K562 (cell line): ENCODE measurements around the gene LYRM1. TPM values are rescaled to one million over a fixed set of nuclear protein-coding genes. Genes with fewer than 3 reads are reported as not detected.

ENCODE experiments used
- ATAC-seq: fragments of 200-7000 bp; cut with Tn5 transposase; 3 replicates; pipeline ENCODE4 v1.9.1; 2020; ENCODE audit warnings: moderate library complexity
- BruUV-seq: library from RNA; stranded (reverse); fragments of 400-500 nt; replicated peaks from 2 replicates; lab custom pipeline; 2021; lab: Mats Ljungman, UMichigan
- CTCF ChIA-PET: fragments of 300-600 bp; formaldehyde crosslinking; extraction: SDS; loops from one replicate; lab custom pipeline; 2021; ENCODE audit warnings: low intra/inter-chr PET ratio; lab: Yijun Ruan, JAX
- POLR2A ChIA-PET: fragments of 300-600, 350-650 bp; sonication (Branson Sonifier 250); formaldehyde crosslinking; extraction: SDS; loops from one replicate; lab custom pipeline; 2021; ENCODE audit warnings: antibody characterized with exemption, inconsistent platforms; lab: Yijun Ruan, JAX
- DNase-seq, 4 experiments: peaks; one replicate each; pipeline versions ENCODE4 v3.0.0 to v3.0.0-alpha.2; 2011 to 2018; ENCODE audit warnings: low spot score in 3 of 4, mixed read lengths in 3 of 4; ENCODE audit errors: extremely low read depth in 1 of 4
- FAIRE-seq: peaks from 2 replicates; lab custom pipeline; 2011; peaks lifted over from hg19 to GRCh38; lab: Jason Lieb, UNC
- H2AFZ ChIP-seq: 2 replicates; pipeline ENCODE4 v1.6.0; 2011; ENCODE audit warnings: low read depth, low read length, control low read depth, inconsistent platforms
- H3K27ac ChIP-seq: fragments of 200-600 bp; 3 replicates; pipeline ENCODE4 v1.8.0; 2011; ENCODE audit warnings: low read depth, mild to moderate bottlenecking, control low read depth, inconsistent platforms, low read length, moderate library complexity, mixed read lengths; ENCODE audit errors: extremely low read depth
- H3K27me3 ChIP-seq, 2 experiments: fragments of 300-600 bp in 1 of 2; 2 replicates in 1 of 2; 3 replicates in 1 of 2; pipeline versions ENCODE4 v1.6.0 to v1.8.0; 2011; ENCODE audit warnings: inconsistent platforms in 2 of 2, low read length in 2 of 2, mild to moderate bottlenecking in 1 of 2, mixed read lengths in 1 of 2, moderate library complexity in 1 of 2; ENCODE audit not compliant: control insufficient read depth in 2 of 2, insufficient read depth in 2 of 2
- H3K36me3 ChIP-seq: fragments of 300-600 bp; 3 replicates; pipeline ENCODE4 v1.8.0; 2011; ENCODE audit warnings: mild to moderate bottlenecking, low read length, inconsistent platforms; ENCODE audit not compliant: control insufficient read depth, insufficient read depth
- H3K4me1 ChIP-seq, 2 experiments: fragments of 200-600 bp in 1 of 2; replicated peaks in 1 of 2; 2 replicates in 1 of 2; 3 replicates in 1 of 2; pipeline versions ENCODE4 v1.5.1 to v1.8.0; 2011; ENCODE audit warnings: inconsistent platforms in 2 of 2, low read length in 2 of 2, mild to moderate bottlenecking in 1 of 2, mixed read lengths in 1 of 2, moderate library complexity in 1 of 2; ENCODE audit not compliant: control insufficient read depth in 2 of 2, insufficient read depth in 2 of 2
- H3K4me2 ChIP-seq: 2 replicates; pipeline ENCODE4 v1.6.1; 2011; ENCODE audit warnings: low read length, control low read depth, inconsistent platforms, mixed read lengths; ENCODE audit not compliant: insufficient read depth
- H3K4me3 ChIP-seq: fragments of 200-600 bp; sonication (generic), shearing (Covaris generic); 2 replicates; pipeline ENCODE4 v1.5.1; 2016; ENCODE audit warnings: control low read depth, inconsistent platforms
- H3K79me2 ChIP-seq: fragments of 200-600 bp; 3 replicates; pipeline ENCODE4 v1.8.0; 2011; ENCODE audit warnings: low read length, inconsistent platforms; ENCODE audit not compliant: control insufficient read depth, insufficient read depth
- H3K9ac ChIP-seq, 2 experiments: 2 replicates each; pipeline versions ENCODE4 v1.6.0 to v1.6.1; 2011; ENCODE audit warnings: low read depth in 2 of 2, low read length in 2 of 2, control low read depth in 1 of 2, inconsistent platforms in 1 of 2, mild to moderate bottlenecking in 1 of 2, mixed read lengths in 1 of 2; ENCODE audit not compliant: insufficient read depth in 1 of 2
- H3K9me1 ChIP-seq: one replicate; pipeline ENCODE4 v1.6.0; 2011; ENCODE audit warnings: inconsistent platforms, mild to moderate bottlenecking, low read length, moderate library complexity; ENCODE audit not compliant: control insufficient read depth, insufficient read depth
- H3K9me3 ChIP-seq: replicated peaks from 2 replicates; pipeline ENCODE4 v1.5.1; 2011; ENCODE audit warnings: low read depth, low read length, inconsistent platforms; ENCODE audit not compliant: control insufficient read depth, insufficient read depth
- H4K20me1 ChIP-seq: replicated peaks from 2 replicates; pipeline ENCODE4 v1.6.1; 2011; ENCODE audit warnings: low read length, inconsistent platforms, mixed read lengths; ENCODE audit not compliant: control insufficient read depth, insufficient read depth
- ARID1B ChIP-seq: fragments of 450-650 bp; IDR thresholded peaks from 2 replicates; pipeline ENCODE4 v1.6.1; 2016; ENCODE audit warnings: antibody characterized with exemption, mild to moderate bottlenecking, inconsistent platforms
- DPF2 ChIP-seq: fragments of 450-650 bp; IDR thresholded peaks from 2 replicates; pipeline ENCODE4 v1.6.1; 2016
- EGR1 ChIP-seq: fragments of 450-650 bp; conservative IDR thresholded peaks from 2 replicates; pipeline ENCODE4 v1.6.1; 2017; ENCODE audit warnings: mild to moderate bottlenecking
- HDAC6 ChIP-seq: IDR thresholded peaks from 2 replicates; pipeline ENCODE4 v1.6.1; 2012; ENCODE audit warnings: low read depth, mild to moderate bottlenecking, control low read depth, inconsistent platforms, low read length, moderate library complexity
- HSF4 ChIP-seq: fragments of 250-450 bp; sonication (Bioruptor Pico); IDR thresholded peaks from 2 replicates; pipeline ENCODE4 v2.1.2; 2022; ENCODE audit warnings: mild to moderate bottlenecking, moderate library complexity, borderline replicate concordance
- JUND ChIP-seq, 2 experiments: IDR thresholded peaks; 2 replicates in 1 of 2; 3 replicates in 1 of 2; pipeline ENCODE4 v1.6.1; 2011; ENCODE audit warnings: borderline replicate concordance in 2 of 2, low read depth in 2 of 2, low read length in 2 of 2, improper control_type of control experiment in 1 of 2, missing biosample characterization in 1 of 2, missing genetic modification characterization in 1 of 2, missing genetic modification reagents in 1 of 2
- MBD2 ChIP-seq: sonication (generic); IDR thresholded peaks from 2 replicates; pipeline ENCODE4 v1.6.1; 2016; ENCODE audit warnings: low read depth, borderline replicate concordance
- NELFE ChIP-seq: IDR thresholded peaks from 2 replicates; pipeline ENCODE4 v1.6.1; 2011; ENCODE audit warnings: mild to moderate bottlenecking; ENCODE audit not compliant: insufficient read depth, insufficient read length
- NFATC3 ChIP-seq: fragments of 450-650 bp; IDR thresholded peaks from 2 replicates; pipeline ENCODE4 v1.6.1; 2017; ENCODE audit warnings: mild to moderate bottlenecking
- NR1H2 ChIP-seq: sonication (generic); formaldehyde crosslinking; IDR thresholded peaks from 2 replicates; pipeline ENCODE4 v1.4.0; 2020; ENCODE audit warnings: mild to moderate bottlenecking, missing genetic modification reagents
- PHB2 ChIP-seq: fragments of 450-650 bp; IDR thresholded peaks from 2 replicates; pipeline ENCODE4 v1.6.1; 2017; ENCODE audit warnings: low read depth
- PTBP1 ChIP-seq: fragments of 200-400 bp; formaldehyde crosslinking; IDR thresholded peaks from 2 replicates; pipeline ENCODE4 v1.6.1; 2017; ENCODE audit warnings: low read depth, low read length
- RCOR1 ChIP-seq, 2 experiments: IDR thresholded peaks; 2 replicates each; pipeline ENCODE4 v1.6.1; 2012; ENCODE audit warnings: low read depth in 2 of 2, low read length in 2 of 2, borderline replicate concordance in 1 of 2, improper control_type of control experiment in 1 of 2
- SMARCA4 ChIP-seq: fragments of 450-650 bp; IDR thresholded peaks from 2 replicates; pipeline ENCODE4 v1.6.1; 2016
- SNRNP70 ChIP-seq: fragments of 200-400 bp; formaldehyde crosslinking; optimal IDR thresholded peaks from 2 replicates; pipeline ENCODE3; 2017; ENCODE audit warnings: low read depth, low read length
- SRSF7 ChIP-seq: fragments of 200-400 bp; formaldehyde crosslinking; optimal IDR thresholded peaks from 2 replicates; pipeline ENCODE3; 2017; ENCODE audit warnings: mild to moderate bottlenecking, low read depth, low read length
- TCF15 ChIP-seq: fragments of 250-450 bp; sonication (Bioruptor Pico); IDR thresholded peaks from 2 replicates; pipeline ENCODE4 v1.8.0; 2022; ENCODE audit warnings: moderate library complexity, mild to moderate bottlenecking, inconsistent platforms
- TRIM25 ChIP-seq: fragments of 450-650 bp; IDR thresholded peaks from 2 replicates; pipeline ENCODE4 v1.7.0; 2016; ENCODE audit warnings: borderline replicate concordance
- ZBED1 ChIP-seq: IDR thresholded peaks from 2 replicates; pipeline ENCODE4 v1.6.1; 2014
- ZEB2 ChIP-seq: fragments of 450-650 bp; IDR thresholded peaks from 2 replicates; pipeline ENCODE4 v1.6.1; 2016
- ZNF511 ChIP-seq: sonication (generic); formaldehyde crosslinking; IDR thresholded peaks from 2 replicates; pipeline ENCODE4 v1.8.0; 2022; ENCODE audit warnings: mild to moderate bottlenecking, missing genetic modification reagents
- ZNF644 ChIP-seq: fragments of 200-800 bp; sonication (Bioruptor generic); IDR thresholded peaks from 2 replicates; pipeline ENCODE4 v1.6.1; 2016; ENCODE audit warnings: low read depth, missing genetic modification characterization, missing compliant biosample characterization
- WGBS: fragments of 100-300 bp; shearing (Covaris generic); methylation state at CpG from one replicate; pipeline ENCODE4 v1.1.6; 2016; ENCODE audit warnings: low coverage, mixed read lengths; ENCODE audit not compliant: insufficient coverage; ENCODE audit errors: missing lambda C conversion rate; 5-methylcytosine and 5-hydroxymethylcytosine counted together
- in situ Hi-C: fragments of 300-500 bp; cut with MboI; formaldehyde crosslinking; loops from 4 replicates; pipeline ENCODE4 v1.15.0; 2018; ENCODE audit warnings: inconsistent platforms, mixed read lengths
- intact Hi-C: fragments of 100-400 bp; cut with micrococcal nuclease; formaldehyde crosslinking; loops from 2 replicates; pipeline ENCODE4 v1.14.2; 2022
- polyA plus RNA-seq, 8 experiments: library from polyadenylated mRNA; depleted of rRNA in 4 of 8; stranded (reverse) in 5 of 8; unstranded in 3 of 8; fragments of >200 nt; fragmentation: Nextera tagmentation in 2 of 8; fragmentation: Illumina TruSeq in 1 of 8; extraction: Ambion mirVana in 2 of 8; extraction: Trizol in 1 of 8; gene quantifications; 2 replicates each; pipeline versions ENCODE4 v1.2.1 to v1.2.3, GENCODE V29; 2011 to 2014; ENCODE audit warnings: inconsistent platforms in 1 of 8, missing spikeins in 1 of 8
- total RNA-seq, 7 experiments: library from RNA; depleted of rRNA in 6 of 7; stranded (reverse); fragments of >200 nt in 6 of 7; fragmentation: Illumina TruSeq in 2 of 7; extraction: Trizol in 2 of 7; gene quantifications; 2 replicates each; pipeline versions ENCODE4 v1.2.1 to v1.2.3, GENCODE V29; 2011 to 2021; ENCODE audit warnings: low replicate concordance in 1 of 7

Gene LYRM1
- total and polyA plus RNA-seq, 9 of the 15 experiments (the other 6 are each of a cell fraction or from before 2014, with no cell fraction given): 17.5 to 44.1 (median 32.7) TPM

- Histone ChIP-seq H2AFZ (no peak overlapping the region), H3K9me1 (no peaks in the 10 kb centered on the region), H3K27me3 (no peaks in the 10 kb centered on the region), H4K20me1 (no peaks in the 10 kb centered on the region), H3K27ac (no peak overlapping the region), H3K4me1 (peaks cover 14 to 25% of the 10 kb centered on the region in 2 experiments), H3K79me2 (peaks cover 40% of the 10 kb centered on the region), H3K4me3 (no peak overlapping the region), H3K36me3 (peaks cover 21% of the 10 kb centered on the region; the same call in 1 of the 3 replicates), H3K9ac (no peak overlapping the region), H3K4me2 (no peak overlapping the region), H3K9me3 (no peaks in the 10 kb centered on the region)
- FAIRE-seq: no peak
- DNase-seq: no peak
- in situ Hi-C loops: no loop called here
- 55% methylated on average over 3 of the region's 3 CpGs for WGBS
- intact Hi-C loops: no loop called here
- CTCF ChIA-PET: no interaction called here
- POLR2A ChIA-PET: interaction anchor here (1.0 kb wide), 1 partner anchor 14 kb away, joined by 3 read pairs; no protein-coding TSS in a partner anchor
- no peak for ATAC-seq
- BruUV-seq: no TSS peak
- 0 out of 2 replicates have a peak, but pooled peaks have one; percentile 22 for TF ChIP-seq MBD2
- TF ChIP-seq NR1H2 (CRISPR knock-in tag): no peak
- TF ChIP-seq TCF15 (CRISPR knock-in tag): no peak
- TF ChIP-seq ZBED1: no peak
- no peak for TF ChIP-seq ZNF644 (tag)
- TF ChIP-seq NFATC3: no peak
- no peak for TF ChIP-seq SRSF7
- TF ChIP-seq TRIM25: no peak
- TF ChIP-seq ZEB2: peak; percentile 84
- peak; percentile 56; the same call in 1 of the 2 replicates for TF ChIP-seq ARID1B
- 0 out of 2 replicates have a peak, but pooled peaks have one; percentile 26 for TF ChIP-seq JUND (IDR thresholded peaks at IDR 0.05; ENCODE audit: borderline replicate concordance, low read depth, low read length)
- no peak; the same call in 2 of the 3 replicates for TF ChIP-seq JUND (tag; IDR thresholded peaks at IDR 0.05; ENCODE audit: borderline replicate concordance, low read depth, low read length)
- TF ChIP-seq RCOR1 (IDR thresholded peaks at IDR 0.05; ENCODE audit: borderline replicate concordance in 1 of 2, low read depth in 2 of 2, low read length in 2 of 2): 0 out of 4 replicates have a peak, but pooled peaks of 1 of the 2 experiments have one; percentile 13
- TF ChIP-seq PTBP1: no peak
- TF ChIP-seq HSF4 (CRISPR knock-in tag): no peak
- TF ChIP-seq DPF2: peak; percentile 48; the same call in 1 of the 2 replicates
- peak; percentile 37; the same call in 1 of the 2 replicates for TF ChIP-seq EGR1
- TF ChIP-seq ZNF511: no peak
- TF ChIP-seq PHB2: no peak
- no peak for TF ChIP-seq SNRNP70
- TF ChIP-seq NELFE: no peak
- peak; percentile 11; the same call in 1 of the 2 replicates for TF ChIP-seq SMARCA4
- TF ChIP-seq HDAC6: no peak
Observed at GRCh38 chr16:20897922-20898321, 2.6 kb upstream of the LYRM1 start.
